NT2/D1 (cell line): ENCODE measurements around the gene CGNL1.

Source experiments
- SUZ12 ChIP-seq: IDR thresholded peaks from 2 replicates; pipeline ENCODE4 v1.6.1; 2011; ENCODE audit not compliant: insufficient read length, insufficient read depth; ENCODE audit errors: extremely low read depth
- YY1 ChIP-seq: IDR thresholded peaks from 2 replicates; pipeline ENCODE4 v1.6.1; 2011; ENCODE audit not compliant: insufficient read length, insufficient read depth
- ZNF274 ChIP-seq: IDR thresholded peaks from 2 replicates; pipeline ENCODE4 v1.6.1; 2011; ENCODE audit warnings: mild to moderate bottlenecking, low read depth, low read length

DNA sequence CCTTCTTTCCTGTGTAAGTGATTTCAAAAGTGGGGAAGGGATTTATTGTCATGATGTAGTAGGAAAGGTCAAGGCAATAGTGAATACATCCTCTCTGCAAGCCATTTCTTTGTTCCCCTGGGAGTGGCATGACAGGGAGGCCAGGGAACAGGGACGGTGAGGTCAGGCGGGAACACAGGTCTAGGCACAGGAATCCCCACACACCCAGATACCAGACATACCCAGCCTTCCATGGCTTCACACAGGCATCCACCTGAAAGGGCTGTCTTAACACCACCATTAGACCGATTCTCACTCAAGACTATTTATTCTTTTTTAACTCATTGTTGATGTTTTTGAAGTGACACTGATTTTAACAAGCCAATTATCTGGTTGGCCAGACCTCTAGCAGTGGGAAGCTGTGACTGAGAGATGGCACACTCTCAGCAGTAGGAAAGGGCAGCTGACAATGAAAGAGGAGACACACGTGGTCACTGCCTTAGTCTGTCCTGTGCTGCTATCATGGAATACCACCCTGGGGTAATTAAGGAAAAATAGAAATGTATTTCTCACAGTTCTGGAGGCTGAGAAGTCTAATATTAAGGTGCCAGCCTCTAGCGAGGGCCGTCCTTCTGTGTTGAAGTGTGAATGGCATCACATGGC is 140.8 kb downstream of the CGNL1 start:
- no peak for TF ChIP-seq YY1
- no peak for TF ChIP-seq ZNF274
- no peak for TF ChIP-seq SUZ12
